ENCODE results near the gene FARS2.

Gene FARS2

GRCh38 chr6:5457983-5458683 is 196.8 kb downstream of the FARS2 start:
- no peaks in the 10 kb centered on the region for H3K9me3 ChIP-seq (ENCODE audit: insufficient read depth, low read length, severe bottlenecking)
- no peak overlapping the region for H3K4me2 ChIP-seq (ENCODE audit: insufficient read depth, low read length)
- DNase-seq (no peak), ATAC-seq (ENCODE audit: insufficient read depth, low read depth) (no peak)
- no peak overlapping the region for H3K27ac ChIP-seq (ENCODE audit: low read length)
- H2AFZ ChIP-seq (ENCODE audit: low read depth, low read length), result no peak overlapping the region
- TF ChIP-seq CTCF (IDR thresholded peaks at IDR 0.05; ENCODE audit: borderline replicate concordance, extremely low read depth, low read length, poor library complexity, severe bottlenecking), result no peak
- no peak for TF ChIP-seq EZH2 (IDR thresholded peaks at IDR 0.05; ENCODE audit: borderline replicate concordance, low read depth, low read length, severe bottlenecking)
- H3K27me3 ChIP-seq (ENCODE audit: insufficient read depth, low read length, poor library complexity), result no peaks in the 10 kb centered on the region
- peaks cover 11% of the 10 kb centered on the region; the same call in 1 of the 2 replicates for H4K20me1 ChIP-seq (ENCODE audit: insufficient read depth, low read length)
- H3K9ac ChIP-seq (ENCODE audit: low read depth, low read length), result no peak overlapping the region
- no peaks in the 10 kb centered on the region for H3K79me2 ChIP-seq (ENCODE audit: insufficient read depth, low read length)
- no peaks in the 10 kb centered on the region; the same call in 1 of the 2 replicates for H3K36me3 ChIP-seq (ENCODE audit: insufficient read depth, low read length)
- H3K4me1 ChIP-seq (ENCODE audit: insufficient read depth, low read length), result 0 out of 2 replicates have a peak, but pooled peaks cover 4% of the 10 kb centered on the region
- H3K4me3 ChIP-seq (ENCODE audit: low read depth in 1 of 2, low read length in 2 of 2), result no peak overlapping the region

- Histone ChIP-seq H3K4me1 (ENCODE audit: insufficient read depth, low read length) (0 out of 2 replicates have a peak, but pooled peaks cover 4% of the 10 kb centered on the region), H3K27me3 (ENCODE audit: insufficient read depth, low read length, poor library complexity) (no peaks in the 10 kb centered on the region), H3K4me2 (ENCODE audit: insufficient read depth, low read length) (no peak overlapping the region), H2AFZ (ENCODE audit: low read depth, low read length) (no peak overlapping the region), H4K20me1 (ENCODE audit: insufficient read depth, low read length) (peaks cover 16% of the 10 kb centered on the region; the same call in 1 of the 2 replicates), H3K36me3 (ENCODE audit: insufficient read depth, low read length) (no peaks in the 10 kb centered on the region; the same call in 1 of the 2 replicates), H3K9ac (ENCODE audit: low read depth, low read length) (no peak overlapping the region), H3K27ac (ENCODE audit: low read length) (no peak overlapping the region), H3K4me3 (ENCODE audit: low read depth in 1 of 2, low read length in 2 of 2) (no peak overlapping the region), H3K79me2 (ENCODE audit: insufficient read depth, low read length) (no peaks in the 10 kb centered on the region), H3K9me3 (ENCODE audit: insufficient read depth, low read length, severe bottlenecking) (no peaks in the 10 kb centered on the region)
- ATAC-seq (ENCODE audit: insufficient read depth, low read depth) (no peak), DNase-seq (no peak)
- TF ChIP-seq CTCF (IDR thresholded peaks at IDR 0.05; ENCODE audit: borderline replicate concordance, extremely low read depth, low read length, poor library complexity, severe bottlenecking) (no peak), EZH2 (IDR thresholded peaks at IDR 0.05; ENCODE audit: borderline replicate concordance, low read depth, low read length, severe bottlenecking) (no peak)
Measured at GRCh38 chr6:5459346-5459745, 198.0 kb downstream of the FARS2 start.

- no peak overlapping the region for H3K9ac ChIP-seq (ENCODE audit: low read depth, low read length)
- H3K4me3 ChIP-seq (ENCODE audit: low read depth in 1 of 2, low read length in 2 of 2), result no peak overlapping the region
- no peak overlapping the region for H3K27ac ChIP-seq (ENCODE audit: low read length)
- peaks cover 16% of the 10 kb centered on the region; the same call in 1 of the 2 replicates for H4K20me1 ChIP-seq (ENCODE audit: insufficient read depth, low read length)
- no peak overlapping the region for H3K4me2 ChIP-seq (ENCODE audit: insufficient read depth, low read length)
- H3K9me3 ChIP-seq (ENCODE audit: insufficient read depth, low read length, severe bottlenecking), result no peaks in the 10 kb centered on the region
- ATAC-seq (ENCODE audit: insufficient read depth, low read depth) (no peak), DNase-seq (no peak)
- no peaks in the 10 kb centered on the region for H3K36me3 ChIP-seq (ENCODE audit: insufficient read depth, low read length)
- H3K79me2 ChIP-seq (ENCODE audit: insufficient read depth, low read length), result no peaks in the 10 kb centered on the region
- H3K27me3 ChIP-seq (ENCODE audit: insufficient read depth, low read length, poor library complexity), result no peaks in the 10 kb centered on the region
- H2AFZ ChIP-seq (ENCODE audit: low read depth, low read length), result no peak overlapping the region
- TF ChIP-seq CTCF (IDR thresholded peaks at IDR 0.05; ENCODE audit: borderline replicate concordance, extremely low read depth, low read length, poor library complexity, severe bottlenecking) (no peak), EZH2 (IDR thresholded peaks at IDR 0.05; ENCODE audit: borderline replicate concordance, low read depth, low read length, severe bottlenecking) (no peak)
- H3K4me1 ChIP-seq (ENCODE audit: insufficient read depth, low read length), result 0 out of 2 replicates have a peak, but pooled peaks cover 4% of the 10 kb centered on the region
Measured at GRCh38 chr6:5461365-5461764, 200.1 kb downstream of the FARS2 start.
